ENCODE data around the gene DUSP19. TPM values are rescaled to one million over a fixed set of nuclear protein-coding genes. Genes with fewer than 3 reads are reported as not detected.

DUSP19 gene
- total and polyA plus RNA-seq, 2 of the 8 experiments (the other 6 are each of a cell fraction or from before 2014, with no cell fraction given) = 0.73 to 2.3 TPM

DNA sequence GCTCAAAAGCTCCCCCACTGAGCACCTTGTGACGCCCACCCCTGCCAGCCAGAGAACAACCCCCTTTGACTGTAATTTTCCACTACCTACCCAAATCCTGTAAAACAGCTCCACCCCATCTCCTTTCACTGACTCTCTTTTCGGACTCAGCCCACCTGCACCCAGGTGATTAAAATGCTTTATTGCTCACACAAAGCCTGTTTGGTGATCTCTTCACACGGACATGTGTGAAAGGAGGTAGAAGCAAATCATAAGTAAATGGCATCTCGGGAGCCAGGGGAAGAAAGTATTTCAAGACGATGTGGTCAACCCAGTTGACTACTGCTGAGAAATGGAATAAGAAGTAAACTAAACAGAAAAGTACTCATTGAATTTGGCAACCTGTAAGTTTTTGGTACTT, 29.1 kb upstream of the DUSP19 start:
- Histone ChIP-seq H3K4ac (replicated peaks; ENCODE audit: insufficient read length, low read depth, low read length) (no peak overlapping the region), H3K79me2 (ENCODE audit: control insufficient read depth in 1 of 2, insufficient read depth in 2 of 2, low read length in 2 of 2) (no peaks in the 10 kb centered on the region), H2BK12ac (ENCODE audit: low read depth, low read length) (no peak overlapping the region), H4K20me1 (replicated peaks in 1 of 2; ENCODE audit: control insufficient read depth in 1 of 2, insufficient read depth in 2 of 2, low read length in 2 of 2) (no peaks in the 10 kb centered on the region), H3K4me1 (replicated peaks in 1 of 4; ENCODE audit: control insufficient read depth in 3 of 4, insufficient read depth in 4 of 4, low read length in 3 of 4) (peaks cover 0 to 10% (median 9%) of the 10 kb centered on the region in 4 experiments; a peak in 5 of 7 replicates), H3K27me3 (replicated peaks in 1 of 4; ENCODE audit: control insufficient read depth in 3 of 4, extremely low read depth in 1 of 4, insufficient read depth in 3 of 4, low read length in 3 of 4) (no peaks in the 10 kb centered on the region), H3K9me3 (ENCODE audit: insufficient read depth in 2 of 2, low read depth in 1 of 2, low read length in 1 of 2) (peaks cover 0 to 3% of the 10 kb centered on the region in 2 experiments; a peak in 2 of 4 replicates), H3K56ac (replicated peaks; ENCODE audit: insufficient read length, low read depth, low read length) (no peak overlapping the region), H4K8ac (ENCODE audit: extremely low read depth, insufficient read depth, low read length) (no peak overlapping the region), H2AFZ (ENCODE audit: low read length) (no peak overlapping the region), H3K9ac (replicated peaks in 1 of 4; ENCODE audit: extremely low read depth in 1 of 4, low read depth in 3 of 4, low read length in 3 of 4) (peak overlapping the region in 3 of 4 experiments; percentile 8 to 47 (median 14); a peak in 3 of 7 replicates), H3K14ac (ENCODE audit: insufficient read length) (no peak overlapping the region), H3K4me2 (ENCODE audit: insufficient read depth in 1 of 2, low read depth in 2 of 2, low read length in 2 of 2) (peak overlapping the region; percentile 51 to 75; a peak in 3 of 4 replicates), H3K79me1 (ENCODE audit: low read depth, low read length) (no peaks in the 10 kb centered on the region), H3K23ac (ENCODE audit: insufficient read length) (no peak overlapping the region), H2BK15ac (ENCODE audit: low read length) (no peak overlapping the region), H3K23me2 (ENCODE audit: low read depth, low read length) (peaks cover 3% of the 10 kb centered on the region; the same call in 1 of the 2 replicates), H3K36me3 (ENCODE audit: control insufficient read depth in 2 of 4, insufficient read depth in 4 of 4, low read length in 3 of 4) (peaks cover 0 to 2% (median 0%) of the 10 kb centered on the region in 4 experiments; a peak in 1 of 8 replicates), H2AK5ac (ENCODE audit: low read depth, low read length) (no peak overlapping the region), H3K18ac (ENCODE audit: extremely low read depth, low read length) (no peak overlapping the region), H2BK120ac (replicated peaks; ENCODE audit: low read depth, low read length) (no peak overlapping the region), H4K5ac (ENCODE audit: insufficient read length, low read depth, low read length) (peak overlapping the region; percentile 19), H3K27ac (ENCODE audit: low read depth, low read length) (peak overlapping the region; percentile 55; the same call in 1 of the 2 replicates), H2BK20ac (ENCODE audit: low read length) (no peak overlapping the region), H2BK5ac (ENCODE audit: low read depth, low read length) (no peak overlapping the region), H4K91ac (replicated peaks; ENCODE audit: insufficient read length, low read length) (no peak overlapping the region), H3K4me3 (ENCODE audit: extremely low read depth in 1 of 4, insufficient read depth in 2 of 4, low read depth in 3 of 4, low read length in 4 of 4) (peak overlapping the region in 3 of 4 experiments; percentile 5 to 49 (median 19); a peak in 3 of 8 replicates)
- CTCF ChIA-PET (ENCODE audit: partially characterized antibody) = no interaction called here
- DNase-seq (ENCODE audit: low read depth in 1 of 2, low spot score in 2 of 2) (no peak), FAIRE-seq (no peak)
- POLR2A ChIA-PET (ENCODE audit: partially characterized antibody) = interaction anchor here (0.6 to 2.4 kb wide), 5 partner anchors 12 to 35 kb away, joined by 3 to 7 read pairs (median 3); no protein-coding TSS in a partner anchor
- WGBS, 2 experiments (ENCODE audit: extremely low coverage in 1 of 2, insufficient coverage in 1 of 2, insufficient read length in 1 of 2, insufficient replicate concordance in 2 of 2, low coverage in 1 of 2, low lambda C conversion rate in 2 of 2, missing lambda C conversion rate in 1 of 2) = 24% methylated on average over 5 of the region's 5 CpGs; no CpG with 5 or more reads in 1 of the 2 experiments
